ENCODE measurements around the gene KANSL3.

- TF ChIP-seq POLR2AphosphoS5 (IDR thresholded peaks at IDR 0.05; ENCODE audit: low read depth, low read length) (no peak), SIN3A (IDR thresholded peaks at IDR 0.05; ENCODE audit: borderline replicate concordance, insufficient read depth, low read length) (no peak), REST (IDR thresholded peaks at IDR 0.05; ENCODE audit: insufficient read depth in 1 of 2, low read depth in 2 of 2, low read length in 2 of 2) (no peak), TAF1 (IDR thresholded peaks at IDR 0.05; ENCODE audit: borderline replicate concordance, insufficient read depth, low read length) (no peak)
These were observed 24.2 kb upstream of the KANSL3 start for GRCh38 chr2:96662360-96662759.

Data from PFSK-1 (cell line).